LNCaP clone FGC (cell line): ENCODE results near the gene COL24A1.
"Not testable (repeated sequence)": the region's sequence is repeated elsewhere in the genome, so short reads cannot be mapped to it uniquely, and the experiment has no call there.

ENCODE experiments used
- DNase-seq: peaks from one replicate; pipeline ENCODE4 v3.0.0-alpha.2; 2011; ENCODE audit warnings: low read depth
- H3K4me3 ChIP-seq: 2 replicates; pipeline ENCODE4 v1.5.1; 2011; ENCODE audit warnings: mild to moderate bottlenecking, low read depth, low read length, control low read depth
- CTCF ChIP-seq: IDR thresholded peaks from 2 replicates; pipeline ENCODE4 v1.5.1; 2012; ENCODE audit warnings: mild to moderate bottlenecking; ENCODE audit not compliant: control insufficient read depth, insufficient read depth; ENCODE audit errors: extremely low read depth

The COL24A1 gene

GRCh38 chr1:85983316-85983715 is 173.3 kb downstream of the COL24A1 start:
- no peak overlapping the region for H3K4me3 ChIP-seq
- TF ChIP-seq CTCF, result no peak
- DNase-seq, result no peak

GRCh38 chr1:85976516-85977205 is 179.9 kb downstream of the COL24A1 start:
- no peak for TF ChIP-seq CTCF
- H3K4me3 ChIP-seq, result no peak overlapping the region
- no peak for DNase-seq

GRCh38 chr1:85975912-85976371 is 180.6 kb downstream of the COL24A1 start:
- DNase-seq, result no peak
- no peak for TF ChIP-seq CTCF

GRCh38 chr1:85962457-85962856 is 194.1 kb downstream of the COL24A1 start:
- TF ChIP-seq CTCF, result no peak
- no peak overlapping the region for H3K4me3 ChIP-seq
- no peak for DNase-seq

More at GRCh38 chr1:85975912-85976371, 180.6 kb downstream of the COL24A1 start:
- no peak overlapping the region for H3K4me3 ChIP-seq

- no peak for TF ChIP-seq CTCF
- no peak for DNase-seq
- no peak overlapping the region for H3K4me3 ChIP-seq
Observed at GRCh38 chr1:85957760-85958159, 198.8 kb downstream of the COL24A1 start.

- DNase-seq, H3K4me3 ChIP-seq: not testable (repeated sequence)
Observed at GRCh38 chr1:85955218-85955617, 201.4 kb downstream of the COL24A1 start.

DNA sequence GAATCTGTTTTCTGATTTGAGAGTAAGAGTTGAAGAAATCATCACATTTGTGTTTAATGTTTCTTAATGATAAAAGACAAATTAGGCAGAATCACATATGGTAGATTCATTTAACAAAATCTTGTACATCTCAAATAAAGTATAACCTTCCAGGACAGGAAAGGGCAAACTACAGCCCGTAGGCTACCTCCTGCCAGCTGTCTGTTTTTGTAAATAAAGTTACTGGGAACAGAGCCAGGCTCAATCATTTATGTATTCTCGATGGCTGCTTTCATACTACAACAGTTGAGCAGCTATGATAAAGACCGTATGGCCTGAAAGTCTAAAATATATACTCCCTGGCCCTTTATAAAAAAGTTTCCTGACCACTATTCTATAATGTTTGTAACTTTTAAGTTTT is 204.1 kb downstream of the COL24A1 start:
- no peak overlapping the region for H3K4me3 ChIP-seq
- TF ChIP-seq CTCF, result no peak
- peak; percentile 56 for DNase-seq

DNA sequence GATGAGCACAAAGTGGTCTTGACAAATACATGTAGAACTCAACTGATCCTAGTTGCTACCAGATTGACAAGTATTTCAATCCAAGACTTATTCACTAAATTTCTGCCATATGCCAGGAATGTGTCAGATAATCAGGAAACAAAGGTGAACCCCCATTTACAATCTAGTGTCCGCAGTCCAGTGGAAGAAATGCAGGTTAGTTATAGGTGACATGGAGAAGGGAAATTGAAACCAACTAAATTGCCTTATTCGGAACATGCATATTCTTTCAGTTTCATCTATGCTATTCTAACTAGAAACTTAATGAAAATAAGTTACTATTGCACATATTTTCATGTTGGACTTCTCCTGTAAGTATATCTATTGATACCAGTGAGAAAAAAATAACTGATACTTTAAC is 209.4 kb downstream of the COL24A1 start:
- TF ChIP-seq CTCF, result no peak
- no peak overlapping the region for H3K4me3 ChIP-seq
- no peak for DNase-seq
